Karpas-422 (cell line): Measurements from ENCODE around the gene PDK2. TPM values are rescaled to one million over a fixed set of nuclear protein-coding genes. Genes with fewer than 3 reads are reported as not detected.

Experiments used
- DNase-seq: peaks from one replicate; pipeline ENCODE4 v3.0.0-alpha.2; 2015
- H2AFZ ChIP-seq: fragments of 200-600 bp; sonication (generic); 2 replicates; pipeline ENCODE4 v1.6.1; 2014; ENCODE audit warnings: antibody characterized with exemption, low read length, mixed read lengths
- H3K27ac ChIP-seq: fragments of 200-600 bp; sonication (generic); 2 replicates; pipeline ENCODE4 v1.5.1; 2014; ENCODE audit warnings: mild to moderate bottlenecking, low read length, moderate library complexity
- H3K27me3 ChIP-seq: fragments of 200-600 bp; sonication (generic); 2 replicates; pipeline ENCODE4 v1.6.1; 2014; ENCODE audit warnings: low read length, mixed read lengths
- H3K36me3 ChIP-seq: fragments of 200-600 bp; sonication (generic); 2 replicates; pipeline ENCODE4 v1.6.1; 2014; ENCODE audit warnings: low read length, mixed read lengths; ENCODE audit not compliant: insufficient read depth
- H3K4me1 ChIP-seq: fragments of 200-600 bp; sonication (generic); 2 replicates; pipeline ENCODE4 v1.6.1; 2014; ENCODE audit warnings: mild to moderate bottlenecking, low read length, mixed read lengths
- H3K4me2 ChIP-seq: fragments of 200-600 bp; sonication (generic); 2 replicates; pipeline ENCODE4 v1.6.1; 2014; ENCODE audit warnings: low read length, low read depth, mild to moderate bottlenecking; ENCODE audit not compliant: poor library complexity, severe bottlenecking
- H3K4me3 ChIP-seq: fragments of 200-600 bp; sonication (generic); 2 replicates; pipeline ENCODE4 v1.5.1; 2014; ENCODE audit warnings: mild to moderate bottlenecking, antibody characterized with exemption, low read length, mixed read lengths
- H3K79me2 ChIP-seq: fragments of 200-600 bp; sonication (generic); 2 replicates; pipeline ENCODE4 v1.6.1; 2014; ENCODE audit warnings: mild to moderate bottlenecking, low read length, mixed read lengths
- H3K9ac ChIP-seq: fragments of 200-600 bp; sonication (generic); 2 replicates; pipeline ENCODE4 v1.6.0; 2014; ENCODE audit warnings: low read length
- H3K9me2 ChIP-seq: fragments of 200-600 bp; sonication (generic), shearing (Covaris generic); replicated peaks from 2 replicates; pipeline ENCODE4 v1.6.0; 2014; ENCODE audit warnings: mild to moderate bottlenecking, low read length, moderate library complexity; ENCODE audit not compliant: insufficient read depth
- H3K9me3 ChIP-seq: fragments of 300-700, 200-600 bp; sonication (generic); 2 replicates; pipeline ENCODE4 v1.6.1; 2014; ENCODE audit warnings: low read length, mixed read lengths
- H4K20me1 ChIP-seq: fragments of 200-600 bp; sonication (generic); 2 replicates; pipeline ENCODE4 v1.6.1; 2014; ENCODE audit warnings: mild to moderate bottlenecking, antibody characterized with exemption, low read length, low read depth; ENCODE audit not compliant: insufficient read depth
- total RNA-seq: library from RNA; depleted of rRNA; stranded (reverse); fragments of >200 nt; shearing (Covaris generic); gene quantifications from 2 replicates; pipeline ENCODE4 v1.2.3, GENCODE V29; 2014; ENCODE audit warnings: low replicate concordance

The PDK2 gene
- total RNA-seq, 1 experiment from 2014 or later = not detected

DNA sequence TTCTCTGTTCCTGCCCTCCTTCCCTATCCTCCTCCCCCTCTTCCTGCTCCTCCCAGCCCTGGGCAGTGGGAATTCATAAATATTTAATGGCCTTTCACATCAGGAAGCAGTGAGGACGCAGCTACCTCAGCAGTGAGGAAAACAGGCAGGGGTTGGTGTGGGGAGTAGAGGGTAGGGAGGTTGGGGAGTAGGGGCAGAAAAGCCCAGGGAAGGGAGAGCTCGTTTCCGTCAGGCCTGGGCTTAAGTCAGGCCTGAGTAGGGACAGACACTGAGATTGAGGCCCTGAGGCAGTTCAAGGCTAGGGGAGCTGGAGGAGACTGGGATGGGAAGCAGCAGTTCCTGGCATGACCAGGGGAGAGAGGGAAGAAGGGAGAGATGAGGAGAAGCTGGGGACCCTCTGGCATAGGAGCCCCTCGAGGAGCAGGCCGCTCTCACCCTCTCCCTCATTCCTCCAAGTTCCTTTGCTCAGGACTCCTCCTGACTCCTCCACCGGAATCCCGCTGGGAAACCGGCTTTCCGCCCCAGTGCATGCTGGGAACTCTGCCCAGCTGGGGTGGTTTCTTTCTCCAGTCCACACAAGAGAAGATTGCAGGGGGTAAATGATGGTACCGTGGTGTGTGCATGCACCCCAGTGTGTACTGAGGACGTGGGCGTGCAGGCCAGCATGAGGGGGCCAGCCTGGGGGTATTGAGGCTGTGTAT lies 28.6 kb downstream of the PDK2 start:
- no peak for DNase-seq
- Histone ChIP-seq H3K9me3 (no peaks in the 10 kb centered on the region), H4K20me1 (no peaks in the 10 kb centered on the region), H2AFZ (no peak overlapping the region), H3K4me1 (no peaks in the 10 kb centered on the region), H3K27ac (no peak overlapping the region), H3K4me3 (no peak overlapping the region), H3K9me2 (no peaks in the 10 kb centered on the region), H3K36me3 (no peaks in the 10 kb centered on the region), H3K79me2 (no peaks in the 10 kb centered on the region), H3K27me3 (no peaks in the 10 kb centered on the region), H3K9ac (no peak overlapping the region), H3K4me2 (no peak overlapping the region)

- Histone ChIP-seq H3K9me2 (no peaks in the 10 kb centered on the region), H2AFZ (no peak overlapping the region)
These were observed 30.4 kb downstream of the PDK2 start for GRCh38 chr17:50125420-50125997.

GRCh38 chr17:50127697-50128361 lies 32.7 kb downstream of the PDK2 start:
- H3K27me3 ChIP-seq = no peaks in the 10 kb centered on the region
- H3K79me2 ChIP-seq = no peaks in the 10 kb centered on the region

More at GRCh38 chr17:50125420-50125997, 30.4 kb downstream of the PDK2 start:
- Histone ChIP-seq H3K4me2 (no peak overlapping the region), H4K20me1 (no peaks in the 10 kb centered on the region), H3K9me3 (no peaks in the 10 kb centered on the region), H3K27ac (no peak overlapping the region), H3K79me2 (no peaks in the 10 kb centered on the region), H3K27me3 (no peaks in the 10 kb centered on the region), H3K9ac (no peak overlapping the region), H3K36me3 (no peaks in the 10 kb centered on the region), H3K4me3 (no peak overlapping the region), H3K4me1 (no peaks in the 10 kb centered on the region)
- DNase-seq = no peak

DNA sequence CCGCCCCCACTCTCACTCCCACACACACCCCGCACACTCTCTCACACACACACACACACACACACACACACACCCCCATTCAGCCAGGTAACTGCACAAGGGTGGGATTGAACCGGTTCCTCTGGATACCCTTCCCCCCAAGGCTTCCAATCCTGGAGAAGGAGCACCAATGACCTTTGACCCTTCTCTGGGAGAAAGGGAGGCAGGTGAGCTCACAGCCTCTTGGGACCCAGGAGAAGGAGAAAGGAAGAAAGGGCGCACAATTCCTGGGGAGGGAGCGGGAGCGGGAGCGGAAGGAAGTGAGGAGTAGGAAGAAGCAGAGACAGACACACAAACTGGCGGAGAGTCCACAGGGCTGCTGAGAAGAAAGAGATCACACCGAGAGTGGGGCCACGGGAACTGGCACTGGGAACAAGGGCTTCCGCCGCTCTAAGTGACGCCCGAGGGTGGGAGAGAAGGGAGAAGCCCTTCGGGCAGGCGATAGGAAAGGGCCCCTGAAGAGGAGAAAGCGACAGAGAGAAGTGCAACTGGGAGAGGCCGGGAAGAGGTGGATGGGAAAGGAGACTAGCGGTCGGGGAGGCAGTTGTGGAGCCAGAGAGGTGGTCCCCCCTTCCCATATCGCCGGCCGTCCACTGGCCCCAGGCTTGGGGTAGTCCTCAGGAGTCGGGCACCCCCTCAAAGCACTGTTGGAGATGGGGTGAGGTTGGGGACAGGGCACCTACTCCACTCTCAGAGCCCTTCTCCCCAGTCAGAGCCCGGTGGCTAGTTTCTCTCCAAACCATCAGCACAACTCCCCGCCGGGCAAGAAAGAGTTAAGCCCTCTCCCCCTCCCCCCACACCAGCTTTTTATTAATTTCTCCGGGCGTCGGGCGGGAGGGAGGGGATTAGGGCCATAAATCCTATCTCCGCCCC lies 33.5 kb downstream of the PDK2 start:
- Histone ChIP-seq H3K79me2 (no peaks in the 10 kb centered on the region), H3K9ac (no peak overlapping the region), H3K36me3 (no peaks in the 10 kb centered on the region; the same call in 1 of the 2 replicates), H3K9me2 (no peaks in the 10 kb centered on the region), H3K4me1 (no peaks in the 10 kb centered on the region), H3K4me3 (no peak overlapping the region), H3K27me3 (no peaks in the 10 kb centered on the region), H3K9me3 (no peaks in the 10 kb centered on the region), H4K20me1 (peaks cover 7% of the 10 kb centered on the region; the same call in 1 of the 2 replicates), H2AFZ (no peak overlapping the region), H3K4me2 (no peak overlapping the region), H3K27ac (no peak overlapping the region)
- DNase-seq = no peak

More at GRCh38 chr17:50127697-50128361, 32.7 kb downstream of the PDK2 start:
- Histone ChIP-seq H3K4me1 (no peaks in the 10 kb centered on the region), H3K4me3 (no peak overlapping the region), H3K4me2 (no peak overlapping the region), H2AFZ (no peak overlapping the region), H3K36me3 (no peaks in the 10 kb centered on the region), H3K27ac (no peak overlapping the region), H3K9ac (no peak overlapping the region), H3K9me2 (no peaks in the 10 kb centered on the region), H4K20me1 (peaks cover 4% of the 10 kb centered on the region; the same call in 1 of the 2 replicates), H3K9me3 (no peaks in the 10 kb centered on the region)
- no peak for DNase-seq

GRCh38 chr17:50129353-50129727 lies 34.2 kb downstream of the PDK2 start:
- H3K9me2 ChIP-seq = no peaks in the 10 kb centered on the region
- H3K4me2 ChIP-seq = no peak overlapping the region
- H3K79me2 ChIP-seq = no peaks in the 10 kb centered on the region
- no peaks in the 10 kb centered on the region for H3K4me1 ChIP-seq
- peaks cover 7% of the 10 kb centered on the region; the same call in 1 of the 2 replicates for H4K20me1 ChIP-seq
- H3K4me3 ChIP-seq = no peak overlapping the region
- H3K27ac ChIP-seq = no peak overlapping the region
- no peaks in the 10 kb centered on the region for H3K27me3 ChIP-seq
- H3K9me3 ChIP-seq = no peaks in the 10 kb centered on the region
- H3K36me3 ChIP-seq = no peaks in the 10 kb centered on the region; the same call in 1 of the 2 replicates
- H2AFZ ChIP-seq = no peak overlapping the region
- no peak for DNase-seq
- no peak overlapping the region for H3K9ac ChIP-seq

DNA sequence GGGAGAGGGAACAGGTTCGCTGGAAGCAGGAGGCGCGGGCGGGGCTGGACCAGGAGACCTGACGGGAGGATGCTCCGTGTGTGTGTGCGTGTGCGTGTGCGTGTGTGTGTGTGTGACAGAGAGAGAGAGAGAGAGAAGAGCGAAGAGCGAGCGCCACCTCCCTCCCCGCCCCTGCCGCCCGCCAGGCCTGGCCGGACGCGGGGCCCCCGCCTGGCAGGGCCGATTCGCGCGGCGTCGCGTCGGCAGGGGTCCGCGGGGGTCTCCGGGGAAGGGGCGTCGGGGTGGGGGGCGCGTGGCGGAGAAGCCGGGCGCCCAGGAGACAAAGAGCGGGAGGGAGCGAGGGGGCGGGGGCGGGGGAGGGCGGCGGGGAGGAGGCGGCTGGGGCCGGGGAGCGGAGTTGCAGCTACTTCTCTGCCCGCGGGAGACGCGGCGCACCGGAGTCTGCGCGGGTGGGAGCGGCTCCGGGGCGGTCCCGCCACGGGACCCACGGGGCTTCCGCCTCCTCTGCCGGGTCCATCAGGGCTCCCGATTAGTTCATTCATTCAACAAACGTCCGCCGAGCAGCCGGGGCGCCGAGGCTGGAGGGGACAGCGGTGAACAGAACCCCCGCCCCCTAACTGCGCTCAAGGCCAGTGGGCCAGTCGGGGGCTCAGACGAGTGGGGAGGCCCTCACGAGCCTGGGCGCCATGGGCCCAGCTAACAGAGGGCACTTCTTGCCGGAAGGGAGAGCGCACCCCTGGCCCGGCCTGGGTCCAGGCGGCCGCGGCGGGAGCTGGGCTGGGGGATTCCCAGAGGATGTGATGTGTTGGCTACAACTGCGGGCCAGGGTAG lies 34.8 kb downstream of the PDK2 start, which contains the start of gene SAMD14:
TSS of gene SAMD14 (minus strand) at position 433 of the 831 bp plus-strand sequence. CDS start 5,201 bp downstream, outside the sequence.
- H3K4me2 ChIP-seq = no peak within 1 kb of the TSS

DNA sequence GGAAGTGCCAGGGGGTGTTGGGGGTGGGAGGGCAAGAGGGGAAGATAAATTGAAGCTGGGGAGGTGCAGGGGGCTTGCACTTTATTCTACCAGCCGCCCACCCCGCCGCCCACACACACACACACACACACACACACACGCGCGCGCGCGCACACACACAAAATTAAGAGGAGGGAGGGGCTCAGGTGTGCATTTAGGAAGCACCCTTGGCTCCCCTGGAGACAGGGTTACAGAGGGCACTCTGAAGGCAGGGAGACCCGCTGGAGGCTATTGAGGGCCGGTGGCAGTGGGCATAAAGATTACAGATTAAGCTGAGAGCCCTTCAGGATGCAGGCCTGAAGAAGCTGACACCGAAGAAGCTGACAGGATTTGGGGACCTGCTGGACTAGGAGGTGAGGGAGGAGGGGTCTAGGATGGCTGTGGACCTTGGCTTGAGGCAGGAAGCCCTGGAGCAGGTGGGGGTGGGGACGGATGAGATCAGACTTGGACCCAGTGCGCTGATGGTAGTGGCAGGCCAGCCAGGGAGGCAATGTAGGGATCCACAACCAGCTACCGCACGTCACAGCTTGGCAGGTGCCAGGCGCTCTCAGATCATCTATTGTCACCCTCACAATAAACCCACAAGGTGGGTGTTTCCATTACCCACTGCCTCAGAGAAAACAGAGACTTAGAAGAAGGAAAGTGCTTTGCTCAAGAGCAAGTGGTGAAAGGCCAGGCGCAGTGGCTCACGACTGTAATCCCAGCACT lies 35.6 kb downstream of the PDK2 start:
- H3K36me3 ChIP-seq = no peaks in the 10 kb centered on the region; the same call in 1 of the 2 replicates
- no peaks in the 10 kb centered on the region for H3K27me3 ChIP-seq
- peaks cover 7% of the 10 kb centered on the region; the same call in 1 of the 2 replicates for H4K20me1 ChIP-seq
- H2AFZ ChIP-seq = no peak overlapping the region
- no peaks in the 10 kb centered on the region for H3K79me2 ChIP-seq
- H3K9me3 ChIP-seq = no peaks in the 10 kb centered on the region
- DNase-seq = no peak
- H3K9ac ChIP-seq = no peak overlapping the region
- H3K4me2 ChIP-seq = no peak overlapping the region
- no peak overlapping the region for H3K27ac ChIP-seq
- H3K9me2 ChIP-seq = no peaks in the 10 kb centered on the region
- H3K4me1 ChIP-seq = no peaks in the 10 kb centered on the region
- H3K4me3 ChIP-seq = no peak overlapping the region

More for the DNA sequence above, 34.8 kb downstream of the PDK2 start, which contains the start of gene SAMD14:
- no peak within 1 kb of the TSS for H2AFZ ChIP-seq
- H3K9me3 ChIP-seq = no peaks in the 10 kb centered on the region
- no peaks in the 10 kb centered on the region for H3K79me2 ChIP-seq
- no peak within 1 kb of the TSS for H3K4me3 ChIP-seq
- H3K9me2 ChIP-seq = no peaks in the 10 kb centered on the region
- H3K27me3 ChIP-seq = no peaks in the 10 kb centered on the region
- no peak within 1 kb of the TSS for H3K9ac ChIP-seq
- H3K27ac ChIP-seq = no peak within 1 kb of the TSS
- H3K36me3 ChIP-seq = no peaks in the 10 kb centered on the region; the same call in 1 of the 2 replicates
- no peak for DNase-seq
- H4K20me1 ChIP-seq = peaks cover 7% of the 10 kb centered on the region; the same call in 1 of the 2 replicates
- no peaks in the 10 kb centered on the region for H3K4me1 ChIP-seq
